GM19452 (cell line): ENCODE results near the gene E2F3.
"Not testable (repeated sequence)": the region's sequence is repeated elsewhere in the genome, so short reads cannot be mapped to it uniquely, and the experiment has no call there.

Experiments
- ATAC-seq: cut with Tn5 transposase; IDR thresholded peaks from one replicate; pipeline ENCODE4 v1.9.1; 2021; ENCODE audit not compliant: unreplicated experiment

The E2F3 gene

GRCh38 chr6:20525208-20525607, 123.5 kb downstream of the E2F3 start:
- not testable (repeated sequence) for ATAC-seq

GRCh38 chr6:20529086-20529448, 127.4 kb downstream of the E2F3 start:
- peak; percentile 62 for ATAC-seq

- no peak for ATAC-seq
Observed at GRCh38 chr6:20532881-20533280, 131.2 kb downstream of the E2F3 start.

- ATAC-seq = no peak
Observed at GRCh38 chr6:20533746-20534294, 132.1 kb downstream of the E2F3 start.

- ATAC-seq = peak; percentile 86
Observed at GRCh38 chr6:20534295-20535262, 132.9 kb downstream of the E2F3 start, which contains the start of gene CDKAL1. Gene CDKAL1 (plus strand): TSS chr6:20534457. CDS start chr6:20546351, 11,894 bp downstream.

GRCh38 chr6:20538131-20538662, 136.5 kb downstream of the E2F3 start:
- ATAC-seq = no peak

GRCh38 chr6:20538907-20539306, 137.2 kb downstream of the E2F3 start:
- no peak for ATAC-seq

- no peak for ATAC-seq
Observed at GRCh38 chr6:20539387-20539786, 137.7 kb downstream of the E2F3 start.

GRCh38 chr6:20540683-20541082, 139.0 kb downstream of the E2F3 start:
- ATAC-seq = no peak

GRCh38 chr6:20541382-20541781, 139.7 kb downstream of the E2F3 start:
- ATAC-seq = no peak

GRCh38 chr6:20542927-20543602, 141.4 kb downstream of the E2F3 start:
- peak; percentile 98 for ATAC-seq
